HepG2 (cell line): ENCODE results near the gene RFX2. TPM values are rescaled to one million over a fixed set of nuclear protein-coding genes. Genes with fewer than 3 reads are reported as not detected.

ENCODE experiments used
- AGO2 ChIP-seq: fragments of 200-400 bp; formaldehyde crosslinking; optimal IDR thresholded peaks from 2 replicates; pipeline ENCODE3; 2017; ENCODE audit warnings: mild to moderate bottlenecking, low read depth, low read length, moderate library complexity
- ARID5B ChIP-seq: IDR thresholded peaks from 2 replicates; pipeline ENCODE4 v1.4.0; 2020; ENCODE audit warnings: mild to moderate bottlenecking, missing genetic modification reagents
- HDAC2 ChIP-seq: sonication (generic); formaldehyde crosslinking; IDR thresholded peaks from 2 replicates; pipeline ENCODE4 v1.4.0; 2020; ENCODE audit warnings: missing genetic modification reagents
- KDM1A ChIP-seq: IDR thresholded peaks from 2 replicates; pipeline ENCODE4 v1.6.1; 2016; ENCODE audit warnings: missing compliant biosample characterization
- MED8 ChIP-seq: sonication (generic); formaldehyde crosslinking; IDR thresholded peaks from 2 replicates; pipeline ENCODE4 v1.8.1; 2023; ENCODE audit warnings: mild to moderate bottlenecking, missing genetic modification reagents; ENCODE audit not compliant: insufficient replicate concordance
- PBX2 ChIP-seq: IDR thresholded peaks from 2 replicates; pipeline ENCODE4 v1.6.1; 2016; ENCODE audit warnings: control low read depth
- PHF8 ChIP-seq: sonication (generic); formaldehyde crosslinking; IDR thresholded peaks from 2 replicates; pipeline ENCODE4 v1.5.0; 2020; ENCODE audit warnings: missing genetic modification reagents
- RARG ChIP-seq: sonication (generic); formaldehyde crosslinking; IDR thresholded peaks from 2 replicates; pipeline ENCODE4 v1.4.0; 2020; ENCODE audit warnings: low read depth, mild to moderate bottlenecking, missing genetic modification reagents
- RBFOX2 ChIP-seq: fragments of 200-400 bp; formaldehyde crosslinking; IDR thresholded peaks from 2 replicates; pipeline ENCODE4 v1.6.1; 2017; ENCODE audit warnings: low read depth, mild to moderate bottlenecking, low read length
- SNAPC4 ChIP-seq: sonication (generic); formaldehyde crosslinking; IDR thresholded peaks from 2 replicates; pipeline ENCODE4 v1.4.0; 2020; ENCODE audit warnings: mild to moderate bottlenecking, missing genetic modification reagents
- ZKSCAN5 ChIP-seq: sonication (generic); formaldehyde crosslinking; IDR thresholded peaks from 2 replicates; pipeline ENCODE4 v1.5.1; 2020; ENCODE audit warnings: mild to moderate bottlenecking, missing genetic modification reagents
- ZNF512B ChIP-seq: sonication (generic); formaldehyde crosslinking; IDR thresholded peaks from 2 replicates; pipeline ENCODE4 v1.5.1; 2020; ENCODE audit warnings: missing genetic modification reagents, mild to moderate bottlenecking, borderline replicate concordance
- ZNF691 ChIP-seq: sonication (generic); formaldehyde crosslinking; IDR thresholded peaks from 2 replicates; pipeline ENCODE4 v1.4.0; 2020; ENCODE audit warnings: missing genetic modification reagents, low read depth, mild to moderate bottlenecking, borderline replicate concordance
- ZNF747 ChIP-seq: sonication (generic); formaldehyde crosslinking; IDR thresholded peaks from 2 replicates; pipeline ENCODE4 v1.8.1; 2023; ENCODE audit warnings: missing genetic modification reagents, mild to moderate bottlenecking, borderline replicate concordance
- ZNF891 ChIP-seq: sonication (generic); formaldehyde crosslinking; IDR thresholded peaks from 2 replicates; pipeline ENCODE4 v1.5.0; 2020; ENCODE audit warnings: mild to moderate bottlenecking, missing genetic modification reagents
- polyA plus RNA-seq, 8 experiments: library from polyadenylated mRNA; depleted of rRNA in 3 of 8; stranded (reverse) in 7 of 8; unstranded in 1 of 8; fragments of >200 nt; fragmentation: Illumina TruSeq in 4 of 8; extraction: Trizol in 4 of 8; gene quantifications; 2 replicates each; pipeline versions ENCODE4 v1.2.1 to v1.2.3, GENCODE V29; 2011 to 2016; ENCODE audit warnings: low read depth in 4 of 8, missing spikeins in 1 of 8, mixed read lengths in 1 of 8; ENCODE audit not compliant: insufficient read depth in 1 of 8
- total RNA-seq, 5 experiments: library from RNA; depleted of rRNA; stranded (reverse); fragments of >200 nt; fragmentation: Illumina TruSeq; extraction: Trizol; gene quantifications; 2 replicates each; pipeline ENCODE4 v1.2.3, GENCODE V29; 2016; ENCODE audit warnings: low read depth in 1 of 5

The RFX2 gene
- total and polyA plus RNA-seq, 2 of the 13 experiments (the other 11 are each of a cell fraction or from before 2014, with no cell fraction given) = 2.8 to 3.3 TPM

- TF ChIP-seq ARID5B (peak; percentile 74; the same call in 1 of the 2 replicates), HDAC2 (CRISPR knock-in tag) (peak; percentile 61; the same call in 1 of the 2 replicates), RBFOX2 (no peak), RARG (CRISPR knock-in tag) (no peak), ZNF747 (CRISPR knock-in tag) (no peak), AGO2 (no peak), PBX2 (CRISPR knock-in tag) (no peak), ZKSCAN5 (CRISPR knock-in tag) (no peak), MED8 (CRISPR knock-in tag) (no peak), ZNF891 (CRISPR knock-in tag) (no peak), PHF8 (CRISPR knock-in tag) (no peak), SNAPC4 (CRISPR knock-in tag) (no peak), ZNF691 (CRISPR knock-in tag) (no peak), KDM1A (no peak; the same call in 1 of the 2 replicates), ZNF512B (CRISPR knock-in tag) (no peak)
Measured at GRCh38 chr19:5987077-5987818, 123.1 kb downstream of the RFX2 start (continued).
